Renal cortex interstitium (tissue), 11 donors: Measurements from ENCODE around the gene NOTCH3. TPM values are rescaled to one million over a fixed set of nuclear protein-coding genes. Genes with fewer than 3 reads are reported as not detected.
A peak's percentile ranks its signal among the peaks of the same experiment; 100 is the strongest.

Experiments
- DNase-seq, 11 donors: peaks; one replicate each; pipeline ENCODE4 v3.0.0-alpha.2; 2013; ENCODE audit warnings: low read depth in 9 of 11, low spot score in 4 of 11; ENCODE audit errors: extremely low read depth in 1 of 11
- polyA plus RNA-seq, 3 donors: library from polyadenylated mRNA; unstranded; fragments of 120-200 nt; gene quantifications; one replicate each; pipeline ENCODE4 v1.2.1, GENCODE V29; 2013; ENCODE audit not compliant: insufficient read length in 3 of 3

Gene NOTCH3
- polyA plus RNA-seq, 3 donors = 96.0 to 146 (median 111) TPM

- no peak for DNase-seq
These were observed 38.6 kb upstream of the NOTCH3 start for GRCh38 chr19:15239337-15239949.

GRCh38 chr19:15238639-15239155 lies 37.9 kb upstream of the NOTCH3 start:
- DNase-seq = no peak

- DNase-seq = no peak
These were observed 37.2 kb upstream of the NOTCH3 start for GRCh38 chr19:15237759-15238638.

DNA sequence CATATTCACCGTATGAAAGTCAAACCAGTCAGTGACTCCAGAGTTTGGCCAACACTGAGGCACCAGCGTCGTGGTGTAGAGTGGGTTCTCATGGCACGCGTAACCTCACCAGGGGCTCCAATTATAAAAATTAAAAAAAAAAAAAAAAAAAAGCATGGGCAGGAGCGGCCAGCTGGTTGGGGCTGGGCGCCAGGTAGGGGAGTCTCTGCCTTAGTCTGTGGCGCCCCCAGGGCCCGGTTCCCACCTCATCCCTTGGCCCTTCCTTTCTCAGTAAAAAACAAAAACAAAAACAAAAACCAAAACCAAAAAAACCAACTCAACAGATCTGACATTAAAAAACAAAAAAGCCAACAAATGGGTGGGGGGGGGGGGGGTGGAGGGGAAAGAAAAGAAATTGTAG lies 36.1 kb upstream of the NOTCH3 start:
- no peak for DNase-seq

GRCh38 chr19:15235781-15236180 lies 35.0 kb upstream of the NOTCH3 start:
- no peak for DNase-seq

- no peak for DNase-seq
These were observed 33.8 kb upstream of the NOTCH3 start for GRCh38 chr19:15234431-15235130.

DNA sequence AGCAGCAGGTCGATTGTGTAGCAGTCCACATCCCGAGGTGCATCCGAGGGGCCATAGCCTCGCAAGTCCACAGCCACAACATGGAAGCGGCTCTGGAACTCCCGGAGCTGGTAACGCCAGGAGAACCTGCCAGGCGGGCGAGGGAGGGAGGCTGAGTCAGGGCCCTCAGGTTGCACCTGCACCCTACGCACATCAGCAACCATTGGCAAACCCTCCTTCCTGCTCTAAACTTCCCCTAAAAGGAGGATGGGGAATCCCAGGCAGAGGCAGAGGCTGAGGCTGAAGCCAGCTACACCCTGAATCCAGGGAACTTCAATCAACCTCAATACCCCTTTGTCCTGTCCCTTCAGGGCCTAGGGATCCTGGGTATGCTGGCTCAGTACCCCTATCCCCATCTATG lies 30.5 kb upstream of the NOTCH3 start:
- DNase-seq = no peak

DNA sequence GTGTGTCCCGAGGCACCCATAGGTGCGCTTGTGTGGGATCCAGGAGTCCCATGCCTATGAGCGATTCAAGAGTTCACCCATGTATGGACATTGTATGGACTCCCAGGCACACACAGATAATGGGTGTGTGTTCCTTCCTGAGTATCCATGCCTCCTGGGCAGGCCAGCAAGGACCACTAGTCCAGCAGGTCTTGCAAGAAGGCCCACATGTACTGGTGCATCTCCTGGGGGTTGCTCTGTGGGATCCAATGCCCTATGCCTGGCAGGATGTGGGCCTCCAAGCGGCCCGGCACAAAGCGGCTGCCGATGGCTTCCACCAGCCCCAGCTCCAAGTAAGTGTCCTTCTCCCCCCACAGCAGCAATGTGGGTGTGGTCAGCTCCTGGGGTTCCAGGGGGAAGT lies 26.5 kb upstream of the NOTCH3 start:
- DNase-seq = no peak

GRCh38 chr19:15225760-15226159 lies 25.0 kb upstream of the NOTCH3 start:
- DNase-seq = no peak

DNA sequence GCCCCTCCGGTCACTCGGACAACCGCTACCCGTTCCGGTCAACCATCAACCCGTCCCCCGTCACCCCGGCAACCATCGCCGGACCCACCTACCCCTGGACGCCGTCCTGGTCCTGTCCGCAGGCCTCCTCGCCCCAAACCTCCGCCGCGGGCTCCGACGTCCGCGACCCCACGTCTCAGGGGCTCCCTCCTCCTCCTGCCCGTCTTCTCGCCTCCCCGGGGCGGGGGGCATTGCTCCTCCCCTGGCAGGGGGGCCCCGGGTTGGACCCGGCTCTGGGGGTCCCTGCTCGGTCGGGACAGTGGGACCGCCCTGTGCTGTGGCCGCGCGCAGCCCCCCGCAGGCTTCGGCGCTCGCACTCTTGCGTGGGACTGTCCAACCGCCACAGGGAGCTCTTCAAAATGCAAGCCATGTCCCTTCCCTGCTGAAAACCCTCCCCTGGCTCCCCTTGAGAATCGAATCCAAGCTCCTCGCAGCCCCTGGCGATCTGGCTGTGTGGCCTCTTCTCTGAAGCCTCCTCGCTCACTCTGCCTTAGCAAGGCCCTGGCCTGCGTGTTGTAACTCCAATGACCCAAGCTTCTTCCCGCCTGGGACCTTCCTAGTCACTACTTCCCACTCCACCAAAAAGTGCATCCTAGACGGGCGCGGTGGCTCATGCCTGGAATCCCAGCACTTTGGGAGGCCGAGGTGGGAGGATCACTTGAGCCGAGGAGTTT lies 23.0 kb upstream of the NOTCH3 start:
- DNase-seq = no peak

GRCh38 chr19:15222738-15223648 lies 22.2 kb upstream of the NOTCH3 start:
- DNase-seq = peak; percentile 85 to 97 (median 94)

- DNase-seq = no peak
These were observed 20.0 kb upstream of the NOTCH3 start for GRCh38 chr19:15220833-15221232.

- no peak for DNase-seq
These were observed 17.7 kb upstream of the NOTCH3 start for GRCh38 chr19:15218501-15218900.

DNA sequence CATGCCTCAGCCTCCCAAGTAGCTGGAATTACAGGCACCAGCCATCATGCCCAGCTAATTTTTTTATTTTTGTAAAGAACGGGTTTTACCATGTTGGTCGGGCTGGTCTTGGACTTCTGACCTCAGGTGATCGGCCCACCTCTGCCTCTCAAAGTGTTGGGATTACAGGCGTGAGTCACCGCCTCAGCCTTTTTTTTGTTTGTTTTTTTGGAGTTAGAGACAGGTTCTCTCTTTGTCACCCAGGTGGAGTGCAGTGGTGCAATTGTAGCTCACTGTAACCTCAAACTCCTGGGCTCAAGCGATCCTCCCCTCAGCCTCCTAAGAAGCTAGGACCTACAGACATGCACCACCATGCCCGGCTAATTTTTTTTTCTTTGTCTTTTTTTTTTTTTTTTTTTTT lies 15.6 kb upstream of the NOTCH3 start:
- no peak for DNase-seq

DNA sequence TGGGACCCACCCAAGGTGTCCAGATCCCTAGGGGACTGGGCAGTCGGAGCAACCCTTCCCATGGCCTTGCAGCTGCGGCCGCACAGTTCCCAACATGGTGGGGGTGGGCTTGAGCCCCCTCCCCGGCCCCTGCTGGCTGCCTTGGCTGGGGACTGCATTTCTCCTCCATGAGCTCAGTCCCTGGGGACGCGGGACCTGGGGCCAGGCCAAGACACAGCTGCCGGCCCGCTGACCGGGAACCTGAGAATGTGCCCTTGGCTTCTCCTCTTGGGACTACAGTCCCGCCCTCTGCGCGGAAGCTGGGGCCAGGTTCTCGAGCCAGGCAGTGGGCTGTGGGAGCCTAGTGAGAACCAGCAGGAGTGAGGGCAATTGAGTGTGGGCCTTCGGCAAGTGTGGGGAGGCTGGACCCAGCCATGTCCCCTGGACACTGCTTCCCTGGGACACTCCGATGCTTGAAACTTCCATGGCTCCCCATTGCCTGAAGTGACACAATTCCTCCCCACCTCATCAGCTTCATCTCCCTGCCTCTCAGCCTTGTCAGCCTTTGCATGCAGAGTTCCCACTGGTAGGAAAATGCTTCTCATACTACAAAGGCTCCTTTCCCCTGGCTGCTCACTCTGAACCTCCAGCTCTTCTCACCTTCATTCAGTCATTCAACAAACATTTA lies 13.1 kb upstream of the NOTCH3 start:
- DNase-seq = no peak

- no peak for DNase-seq
These were observed 11.9 kb upstream of the NOTCH3 start for GRCh38 chr19:15212711-15213110.

- no peak for DNase-seq
These were observed 9.6 kb upstream of the NOTCH3 start for GRCh38 chr19:15210323-15210781.
